GM18505 (cell line): Measurements from ENCODE around the gene ALG14.
"Not testable (repeated sequence)": the region's sequence is repeated elsewhere in the genome, so short reads cannot be mapped to it uniquely, and the experiment has no call there.

Experiments used
- ATAC-seq: cut with Tn5 transposase; IDR thresholded peaks from one replicate; pipeline ENCODE4 v1.9.1; 2021; ENCODE audit not compliant: unreplicated experiment
- POLR2A ChIP-seq: IDR thresholded peaks from 4 replicates; pipeline ENCODE4 v1.6.1; 2011; ENCODE audit warnings: borderline replicate concordance; ENCODE audit not compliant: insufficient read depth, insufficient read length; ENCODE audit errors: extremely low read depth

The ALG14 gene

GRCh38 chr1:95072117-95072516 lies 634 bp downstream of the ALG14 start:
- ATAC-seq, result no peak
- no peak for TF ChIP-seq POLR2A

GRCh38 chr1:95071539-95071938 lies 1.2 kb downstream of the ALG14 start:
- no peak for TF ChIP-seq POLR2A
- ATAC-seq, result no peak

DNA sequence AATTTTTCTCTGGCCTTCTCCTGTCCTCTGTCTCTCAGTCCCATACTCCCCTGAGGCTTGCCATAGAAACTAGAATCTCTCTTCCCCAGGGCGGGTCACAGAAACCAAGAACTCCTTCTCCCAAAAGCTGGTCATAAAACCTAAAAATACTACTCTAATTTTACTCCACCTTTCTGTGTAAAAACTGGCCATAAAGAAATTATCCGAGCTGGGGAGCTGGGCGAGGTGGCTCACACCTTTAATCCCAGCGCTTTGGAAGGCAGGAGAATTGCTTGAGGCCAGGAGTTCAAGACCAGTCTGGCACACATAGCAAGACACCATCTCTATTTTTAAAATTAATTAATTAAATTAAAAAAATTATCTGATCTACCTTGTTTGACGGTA lies 3.0 kb downstream of the ALG14 start:
- TF ChIP-seq POLR2A, result no peak
- ATAC-seq, result no peak

DNA sequence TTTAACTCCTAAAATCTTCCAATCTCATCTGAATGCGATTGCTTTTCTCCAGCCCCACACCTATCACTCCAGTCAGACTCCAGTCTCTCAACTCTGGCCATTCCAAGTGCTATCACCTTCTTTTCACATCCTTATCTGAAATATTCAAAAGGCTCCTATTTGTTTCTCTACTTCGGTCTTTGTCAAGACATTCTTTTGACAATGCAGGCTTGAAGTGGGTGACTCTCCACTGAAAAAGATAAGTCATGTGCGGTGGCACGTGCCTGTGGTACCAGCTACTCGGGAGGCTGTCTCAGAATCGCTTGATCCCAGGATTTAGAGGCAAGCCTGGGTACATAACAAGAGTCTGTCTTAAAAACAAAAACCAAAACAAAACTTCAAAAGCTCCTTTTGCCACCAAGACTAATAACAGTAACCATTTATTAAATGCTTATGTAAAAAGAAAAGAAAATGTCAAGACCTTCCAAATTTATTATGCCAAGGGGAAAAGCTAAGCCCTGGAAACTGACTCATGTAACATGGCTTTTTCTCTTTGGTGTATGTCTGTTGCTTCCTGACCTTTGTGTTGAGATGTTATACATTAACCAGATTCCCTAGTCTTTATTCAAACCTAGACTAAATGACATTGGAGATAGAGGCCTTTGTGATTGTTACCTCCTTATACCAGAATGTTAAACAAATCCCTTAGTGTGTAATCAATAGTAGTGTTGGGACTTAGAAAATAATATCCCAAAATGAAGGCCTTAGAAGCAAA lies 3.6 kb downstream of the ALG14 start:
- no peak for ATAC-seq

GRCh38 chr1:95067568-95067967 lies 5.2 kb downstream of the ALG14 start:
- TF ChIP-seq POLR2A, result no peak
- no peak for ATAC-seq

More for the DNA sequence above, 3.6 kb downstream of the ALG14 start:
- no peak for TF ChIP-seq POLR2A

DNA sequence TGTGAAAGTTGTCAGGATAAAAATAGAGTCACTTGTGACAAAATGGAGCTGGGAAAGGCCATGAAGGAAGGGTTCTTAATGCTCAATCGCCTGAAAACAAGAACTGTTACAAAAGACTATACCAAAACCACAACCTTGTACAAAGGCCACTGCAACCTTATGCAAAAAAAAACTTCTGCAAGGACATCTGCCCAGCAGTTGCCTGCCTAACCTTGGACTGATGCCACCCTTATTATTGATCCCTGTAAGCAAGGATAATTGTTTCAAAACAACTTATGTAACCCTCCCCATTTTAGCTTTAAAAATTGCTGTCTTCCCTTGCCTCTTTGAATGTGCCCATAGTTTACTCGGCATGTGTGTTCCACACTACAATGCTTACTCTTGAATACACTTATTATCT lies 5.7 kb downstream of the ALG14 start:
- TF ChIP-seq POLR2A, result no peak
- ATAC-seq, result no peak

GRCh38 chr1:95061445-95062006 lies 11.2 kb downstream of the ALG14 start:
- TF ChIP-seq POLR2A, result no peak
- ATAC-seq, result no peak

- no peak for ATAC-seq
- no peak for TF ChIP-seq POLR2A
These were observed 13.8 kb downstream of the ALG14 start for GRCh38 chr1:95058974-95059373.

DNA sequence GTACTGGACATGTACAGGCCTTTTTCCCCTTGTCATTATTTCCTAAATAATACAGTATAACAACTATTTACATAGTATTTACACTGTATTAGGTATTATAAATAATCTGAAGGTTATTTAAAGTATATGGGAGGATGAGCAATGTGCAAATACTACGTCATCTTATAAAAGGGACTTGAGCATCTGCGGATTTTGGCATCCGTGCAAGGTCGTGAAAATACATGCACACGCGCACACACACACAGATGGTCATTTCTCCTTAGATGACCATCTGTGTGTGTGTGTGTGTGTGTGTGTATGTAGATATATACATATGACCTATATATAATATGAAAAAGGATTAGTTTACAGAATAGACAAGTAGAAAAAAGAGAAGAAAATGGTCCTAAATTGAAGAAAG lies 15.4 kb downstream of the ALG14 start:
- no peak for TF ChIP-seq POLR2A
- ATAC-seq, result no peak

DNA sequence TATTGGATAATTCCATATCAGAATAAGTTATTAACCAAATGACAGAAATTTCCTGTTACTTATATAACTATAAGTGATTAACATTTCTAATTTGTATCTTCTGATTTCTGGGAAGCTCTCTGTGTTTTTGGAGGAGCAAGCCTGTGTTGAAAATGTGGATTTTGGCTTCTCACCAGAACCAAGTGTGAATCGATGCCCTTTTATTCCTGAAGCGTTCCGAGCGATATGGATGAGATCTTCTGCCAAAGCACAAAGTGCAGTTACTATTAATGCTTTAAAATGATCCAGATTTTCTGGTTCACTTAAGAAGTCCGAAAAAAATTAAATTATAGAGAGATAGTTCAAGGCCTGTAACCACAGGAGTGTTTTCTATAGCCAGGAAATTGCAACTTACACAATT lies 22.8 kb downstream of the ALG14 start:
- no peak for ATAC-seq
- no peak for TF ChIP-seq POLR2A

GRCh38 chr1:95048317-95048716 lies 24.4 kb downstream of the ALG14 start:
- no peak for TF ChIP-seq POLR2A
- ATAC-seq, result no peak

DNA sequence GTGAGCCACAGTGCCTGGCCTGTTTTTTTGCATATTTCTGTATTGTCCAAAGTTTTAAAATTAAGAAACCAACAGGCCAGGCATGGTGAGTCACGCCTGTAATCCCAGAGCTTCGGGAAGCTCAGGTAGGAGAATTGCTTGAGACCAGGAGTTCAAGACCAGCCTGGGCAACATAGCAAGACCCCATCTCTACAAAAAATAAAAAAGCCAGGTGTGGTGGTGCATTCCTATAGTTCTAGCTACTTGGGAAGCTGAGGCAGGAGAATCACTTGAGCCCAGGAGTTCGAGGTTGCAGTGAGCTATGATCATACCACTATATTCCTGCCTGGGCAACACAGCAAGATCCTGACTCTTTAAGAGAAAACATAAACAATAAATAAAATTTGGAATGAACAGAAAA lies 25.1 kb downstream of the ALG14 start:
- ATAC-seq, result not testable (repeated sequence)

DNA sequence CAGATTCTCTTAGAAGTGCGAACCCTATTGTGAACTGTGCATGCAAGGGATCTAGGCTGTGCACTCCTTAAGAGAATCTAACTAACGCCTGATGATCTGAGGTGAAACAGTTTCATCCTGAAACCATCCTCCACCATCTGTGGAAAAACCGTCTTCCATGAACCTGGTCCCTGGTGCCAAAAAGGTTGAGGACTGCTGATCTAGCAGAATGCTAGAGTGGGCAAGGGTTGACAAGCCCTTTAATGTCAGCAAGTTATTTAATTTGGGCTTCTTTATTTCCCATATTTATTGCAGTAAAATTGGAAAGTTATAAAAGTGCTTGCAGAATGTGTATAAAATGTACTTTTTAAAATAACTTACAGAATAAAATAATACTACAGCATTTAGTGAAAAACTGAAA lies 26.4 kb downstream of the ALG14 start:
- no peak for ATAC-seq
- TF ChIP-seq POLR2A, result no peak

DNA sequence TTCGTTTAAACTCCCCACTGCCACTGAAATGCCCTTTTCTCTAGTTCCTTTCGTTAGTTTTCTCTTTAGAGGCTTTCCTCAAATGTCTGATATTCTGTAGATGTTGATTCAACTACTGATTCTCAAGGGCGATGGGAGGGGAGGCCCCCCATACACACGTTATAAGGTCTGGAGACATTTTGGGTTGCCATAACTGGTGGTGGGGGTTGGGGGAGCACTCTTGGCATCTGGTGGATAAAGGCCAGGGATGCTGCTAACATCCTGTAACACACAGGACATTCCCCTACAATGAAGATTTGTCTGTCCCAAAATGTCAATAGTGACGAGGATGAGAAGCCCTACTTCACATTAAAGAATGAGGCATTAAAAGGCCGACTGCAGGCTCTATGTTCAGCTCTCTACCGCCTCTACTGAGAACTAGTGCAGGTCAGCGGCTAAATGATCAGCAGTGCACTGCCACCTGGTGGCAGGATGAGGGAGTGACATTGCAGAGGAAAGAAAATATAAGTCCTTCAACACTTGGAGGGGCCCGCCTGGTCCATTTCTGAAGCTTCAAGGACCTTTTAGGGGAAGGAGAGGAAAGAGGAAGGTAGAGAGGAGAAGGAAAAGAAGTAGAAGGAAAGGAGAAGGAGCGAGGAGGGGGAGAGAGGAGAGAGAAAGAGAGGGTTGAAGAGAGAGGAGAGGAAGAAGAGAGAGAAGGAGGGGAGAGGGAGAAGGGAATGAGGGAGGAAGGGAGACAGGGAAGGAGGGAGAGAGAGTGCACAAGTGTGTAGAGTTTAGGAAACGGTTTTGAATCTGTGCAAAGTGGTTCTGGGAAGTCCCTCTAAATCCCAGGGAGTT lies 29.4 kb downstream of the ALG14 start:
- ATAC-seq, result peak; percentile 81
- TF ChIP-seq POLR2A, result no peak

GRCh38 chr1:95042286-95042685 lies 30.5 kb downstream of the ALG14 start:
- ATAC-seq, result no peak
- no peak for TF ChIP-seq POLR2A
